Ovary (tissue), 3 donors: ENCODE data around the gene RNF214.
"Not testable (repeated sequence)": the region's sequence is repeated elsewhere in the genome, so short reads cannot be mapped to it uniquely, and the experiment has no call there.

ENCODE experiments used
- CTCF ChIP-seq, 3 donors: fragments of 450-650 bp in 2 of 3; fragments of 200-600 bp in 1 of 3; IDR thresholded peaks; one replicate each; pipeline versions ENCODE4 v1.5.1 to v1.8.0; 2016 to 2022; ENCODE audit warnings: antibody characterized with exemption in 3 of 3, mild to moderate bottlenecking in 1 of 3
- EP300 ChIP-seq: sonication (generic); formaldehyde crosslinking; IDR thresholded peaks from one replicate; pipeline ENCODE4 v1.6.1; 2017; ENCODE audit warnings: antibody characterized with exemption
- POLR2A ChIP-seq: fragments of 450-650 bp; IDR thresholded peaks from one replicate; pipeline ENCODE4 v1.6.1; 2017; ENCODE audit warnings: antibody characterized with exemption, mild to moderate bottlenecking, moderate library complexity
- donor health status: DM: no; HTN: no; CAD: no.

- TF ChIP-seq POLR2A; CTCF (IDR thresholded peaks at IDR 0.05); EP300: not testable (repeated sequence)
Observed at GRCh38 chr11:117264624-117265323, 32.3 kb downstream of the RNF214 start.
